ENCODE data around the gene C16orf90.

Gene C16orf90

DNA sequence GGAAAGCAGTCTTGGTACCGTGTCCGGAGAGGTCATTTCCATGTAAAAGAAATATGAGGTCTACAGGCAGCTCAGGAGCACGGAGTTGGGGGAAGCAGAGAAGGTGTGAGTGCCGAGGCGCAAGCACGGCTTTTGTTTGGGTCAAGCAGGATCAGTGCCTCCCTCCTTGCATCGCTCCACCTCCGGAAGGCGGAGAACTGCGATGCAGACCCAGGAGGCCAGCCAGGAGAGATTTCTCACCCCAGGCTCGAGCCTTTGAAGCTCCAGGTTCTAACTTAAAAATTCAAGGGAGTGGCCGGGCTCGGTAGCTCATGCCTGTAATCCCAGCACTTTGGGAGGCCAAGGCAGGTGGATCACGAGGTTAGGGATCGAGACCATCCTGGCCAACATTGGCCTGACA is 26.8 kb downstream of the C16orf90 start:
- H3K4me1 ChIP-seq = peaks cover 0 to 48% (median 30%) of the 10 kb centered on the region in 4 donors
- intact Hi-C loops (cut with DNase I; ENCODE audit: low total_unique reads) = no loop called here
- TF ChIP-seq, protein P1, sequence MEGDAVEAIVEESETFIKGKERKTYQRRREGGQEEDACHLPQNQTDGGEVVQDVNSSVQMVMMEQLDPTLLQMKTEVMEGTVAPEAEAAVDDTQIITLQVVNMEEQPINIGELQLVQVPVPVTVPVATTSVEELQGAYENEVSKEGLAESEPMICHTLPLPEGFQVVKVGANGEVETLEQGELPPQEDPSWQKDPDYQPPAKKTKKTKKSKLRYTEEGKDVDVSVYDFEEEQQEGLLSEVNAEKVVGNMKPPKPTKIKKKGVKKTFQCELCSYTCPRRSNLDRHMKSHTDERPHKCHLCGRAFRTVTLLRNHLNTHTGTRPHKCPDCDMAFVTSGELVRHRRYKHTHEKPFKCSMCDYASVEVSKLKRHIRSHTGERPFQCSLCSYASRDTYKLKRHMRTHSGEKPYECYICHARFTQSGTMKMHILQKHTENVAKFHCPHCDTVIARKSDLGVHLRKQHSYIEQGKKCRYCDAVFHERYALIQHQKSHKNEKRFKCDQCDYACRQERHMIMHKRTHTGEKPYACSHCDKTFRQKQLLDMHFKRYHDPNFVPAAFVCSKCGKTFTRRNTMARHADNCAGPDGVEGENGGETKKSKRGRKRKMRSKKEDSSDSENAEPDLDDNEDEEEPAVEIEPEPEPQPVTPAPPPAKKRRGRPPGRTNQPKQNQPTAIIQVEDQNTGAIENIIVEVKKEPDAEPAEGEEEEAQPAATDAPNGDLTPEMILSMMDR (IDR thresholded peaks at IDR 0.05) = no peak
- H3K27ac ChIP-seq = no peak overlapping the region
- H3K27me3 ChIP-seq = no peaks in the 10 kb centered on the region
- H3K36me3 ChIP-seq = peaks cover 0 to 29% (median 16%) of the 10 kb centered on the region in 3 donors
- no peak overlapping the region for H3K4me3 ChIP-seq
- no peak for DNase-seq
- no peaks in the 10 kb centered on the region for H3K9me3 ChIP-seq

DNA sequence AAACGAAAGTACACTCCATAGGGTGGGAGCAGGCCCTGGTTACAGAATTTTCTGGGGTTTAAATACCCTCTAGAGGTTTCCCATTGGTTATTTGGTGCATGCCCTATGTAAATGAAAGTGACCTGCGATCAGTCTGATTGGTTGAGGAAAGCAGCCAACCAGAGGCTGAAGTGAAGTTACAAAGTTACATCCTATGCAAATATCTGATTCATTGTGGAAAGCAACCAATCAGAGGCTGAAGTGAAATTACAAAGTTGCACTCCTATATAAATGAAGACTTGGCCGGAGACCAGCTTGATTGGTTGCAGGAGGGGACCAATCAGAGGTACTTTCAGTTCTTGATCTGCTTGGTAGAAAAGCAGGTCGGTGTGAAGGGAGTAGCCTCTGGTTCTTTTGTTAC is 27.4 kb downstream of the C16orf90 start:
- intact Hi-C loops (cut with DNase I; ENCODE audit: low total_unique reads) = no loop called here
- Histone ChIP-seq H3K4me3 (no peak overlapping the region), H3K27ac (no peak overlapping the region), H3K27me3 (no peaks in the 10 kb centered on the region), H3K4me1 (peaks cover 0 to 48% (median 30%) of the 10 kb centered on the region in 4 donors), H3K36me3 (peaks cover 0 to 29% (median 16%) of the 10 kb centered on the region in 3 donors), H3K9me3 (no peaks in the 10 kb centered on the region)
- TF ChIP-seq, protein P1 (IDR thresholded peaks at IDR 0.05) = no peak
- no peak for DNase-seq

DNA sequence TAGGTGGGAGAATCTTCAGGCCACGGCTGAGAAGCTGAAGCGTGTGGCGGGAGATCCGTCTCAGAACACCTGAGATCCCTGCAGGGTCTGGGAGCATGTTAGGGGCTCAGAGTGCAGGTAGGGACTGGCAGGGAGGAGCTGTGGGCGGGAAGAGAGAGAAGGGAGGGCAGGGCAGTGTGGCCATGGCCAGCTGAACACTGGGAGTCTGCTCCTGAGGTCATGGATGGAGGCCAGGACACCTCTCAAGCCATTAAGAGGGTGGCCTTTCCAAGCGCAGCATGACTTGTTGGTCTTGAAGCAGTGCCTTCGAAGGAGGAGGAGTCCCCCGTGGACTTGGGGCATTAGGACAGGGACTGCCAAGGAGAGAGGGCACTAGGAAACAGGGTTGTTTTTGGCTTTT is 28.1 kb downstream of the C16orf90 start:
- peaks cover 0 to 29% (median 16%) of the 10 kb centered on the region in 3 donors for H3K36me3 ChIP-seq
- H3K27ac ChIP-seq = no peak overlapping the region
- TF ChIP-seq, protein P1 (IDR thresholded peaks at IDR 0.05) = no peak
- intact Hi-C loops (cut with DNase I; ENCODE audit: low total_unique reads) = no loop called here
- no peaks in the 10 kb centered on the region for H3K27me3 ChIP-seq
- no peak overlapping the region for H3K4me3 ChIP-seq
- peaks cover 0 to 48% (median 32%) of the 10 kb centered on the region in 4 donors for H3K4me1 ChIP-seq
- no peaks in the 10 kb centered on the region for H3K9me3 ChIP-seq
- no peak for DNase-seq

DNA sequence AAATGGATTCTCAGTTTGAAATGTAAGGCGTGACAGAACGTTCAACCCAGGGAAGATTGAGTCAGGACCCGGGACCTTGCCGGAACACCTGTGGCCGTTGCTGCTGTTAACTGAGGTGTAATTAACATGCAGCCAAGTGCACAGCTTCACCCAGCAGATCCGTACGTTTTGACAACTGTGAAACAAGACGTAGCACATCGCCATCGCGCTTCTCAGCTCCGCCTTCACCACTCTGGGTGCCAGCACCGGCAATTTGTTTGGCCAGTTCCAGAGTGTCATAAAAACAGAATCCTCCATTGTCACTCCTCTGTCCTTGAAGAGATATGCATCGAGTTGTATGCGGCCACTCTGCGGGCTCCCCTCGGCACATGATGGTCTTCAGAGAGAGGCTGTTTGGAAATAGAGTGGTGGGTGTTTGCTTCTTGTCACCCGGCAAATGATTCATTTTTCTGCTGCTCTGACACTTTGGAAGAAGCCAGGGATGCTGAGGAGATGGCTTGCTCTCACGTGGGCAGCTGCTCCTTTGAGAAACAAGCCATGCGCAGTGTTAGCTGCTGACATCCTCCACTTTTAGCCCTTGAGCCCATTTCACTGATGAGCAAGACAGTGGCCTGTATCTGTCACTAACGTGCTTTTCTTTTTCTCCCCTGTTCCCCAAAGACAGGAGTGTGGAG is 29.2 kb downstream of the C16orf90 start:
- no peak for DNase-seq
- Histone ChIP-seq H3K9me3 (no peaks in the 10 kb centered on the region), H3K36me3 (peaks cover 0 to 29% (median 16%) of the 10 kb centered on the region in 3 donors), H3K4me3 (no peak overlapping the region), H3K27ac (no peak overlapping the region), H3K4me1 (peaks cover 0 to 59% (median 36%) of the 10 kb centered on the region in 4 donors), H3K27me3 (no peaks in the 10 kb centered on the region)
- TF ChIP-seq, protein P1 (IDR thresholded peaks at IDR 0.05) = no peak
- intact Hi-C loops (cut with DNase I; ENCODE audit: low total_unique reads) = no loop called here

DNA sequence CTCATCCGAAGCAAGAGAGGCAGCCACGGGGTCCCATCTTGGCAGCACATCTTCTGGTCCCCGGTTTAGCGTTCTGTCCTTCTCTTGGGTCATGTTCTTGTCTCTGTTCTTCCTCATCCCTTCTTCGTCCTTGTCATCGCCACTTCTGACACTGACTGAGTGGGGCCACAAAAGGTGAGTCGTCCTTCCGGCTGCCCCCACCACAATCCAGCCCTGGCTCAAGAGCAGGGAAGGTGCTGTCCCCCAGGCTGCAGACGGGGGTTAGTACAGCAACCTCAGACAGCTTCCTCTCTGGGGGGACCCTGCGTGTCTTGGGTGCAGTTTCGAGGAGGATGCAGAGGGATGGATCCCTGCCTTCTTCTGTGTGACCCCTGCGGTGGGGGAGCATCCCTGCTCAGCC is 30.0 kb downstream of the C16orf90 start:
- intact Hi-C loops (cut with DNase I; ENCODE audit: low total_unique reads) = no loop called here
- no peaks in the 10 kb centered on the region for H3K9me3 ChIP-seq
- H3K27me3 ChIP-seq = no peaks in the 10 kb centered on the region
- no peak for DNase-seq
- no peak overlapping the region for H3K27ac ChIP-seq
- TF ChIP-seq, protein P1 (IDR thresholded peaks at IDR 0.05) = no peak
- H3K36me3 ChIP-seq = peaks cover 0 to 29% (median 16%) of the 10 kb centered on the region in 3 donors
- no peak overlapping the region for H3K4me3 ChIP-seq
- peaks cover 0 to 66% (median 39%) of the 10 kb centered on the region in 4 donors for H3K4me1 ChIP-seq
